Measurements from ENCODE around the gene ADD3. TPM values are rescaled to one million over a fixed set of nuclear protein-coding genes. Genes with fewer than 3 reads are reported as not detected.
"Not testable (repeated sequence)": the region's sequence is repeated elsewhere in the genome, so short reads cannot be mapped to it uniquely, and the experiment has no call there.

Gene ADD3
- total and polyA plus RNA-seq, 2 donors (not counting 3 experiments of a cell fraction or from before 2014, with no cell fraction given), result 14.9 to 55.2 TPM

DNA sequence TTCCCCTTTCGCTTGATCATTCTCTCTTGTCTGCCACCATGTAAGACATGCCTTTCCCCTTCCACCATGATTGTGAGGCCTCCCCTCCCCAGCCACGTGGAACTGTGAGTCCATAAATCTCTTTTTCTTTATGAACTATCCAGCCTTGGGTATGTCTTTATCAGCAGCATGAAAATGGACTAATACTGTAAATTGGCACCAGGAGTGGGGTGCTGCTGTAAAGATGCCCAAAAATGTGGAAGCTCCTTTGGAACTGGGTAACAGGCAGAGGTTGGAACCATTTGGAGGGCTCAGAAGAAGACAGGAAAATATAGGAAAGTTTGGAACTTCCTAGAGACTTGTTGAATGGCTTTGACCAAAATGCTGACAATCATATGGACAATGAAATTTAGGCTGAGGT, 40.4 kb downstream of the ADD3 start:
- H3K9me3 ChIP-seq (replicated peaks; ENCODE audit: control insufficient read depth, insufficient read depth, low read length); POLR2A ChIA-PET; H3K4me1 ChIP-seq (ENCODE audit: control insufficient read depth, extremely low read depth, insufficient read depth, low read length); intact Hi-C loops (cut with micrococcal nuclease); H3K4me3 ChIP-seq (replicated peaks in 1 of 3; ENCODE audit: insufficient read depth in 1 of 3, low read depth in 1 of 3, low read length in 3 of 3); H3K79me2 ChIP-seq (ENCODE audit: control insufficient read depth, insufficient read depth, low read length); BruUV-seq (replicated peaks); H3K27ac ChIP-seq (ENCODE audit: insufficient read depth, low read depth, low read length); DNase-seq (ENCODE audit: low read depth, low spot score); H3K4me2 ChIP-seq (ENCODE audit: insufficient read depth, low read length); H3K9ac ChIP-seq (replicated peaks; ENCODE audit: extremely low read depth, insufficient read depth, low read length); dilution Hi-C loops (cut with MboI; ENCODE audit: extremely low pct_ligation_motif_present, low sequenced_read_pairs); H3K9me1 ChIP-seq (replicated peaks; ENCODE audit: control insufficient read depth, extremely low read depth, insufficient read depth, low read length); H4K20me1 ChIP-seq (replicated peaks; ENCODE audit: control insufficient read depth, extremely low read depth, insufficient read depth, low read length); H3K27me3 ChIP-seq (ENCODE audit: control insufficient read depth in 2 of 2, insufficient read depth in 2 of 2, low read length in 2 of 2); H3K36me3 ChIP-seq (ENCODE audit: control insufficient read depth in 2 of 2, extremely low read depth in 1 of 2, insufficient read depth in 2 of 2, low read length in 2 of 2); H2AFZ ChIP-seq (ENCODE audit: low read depth, low read length); CTCF ChIA-PET; FAIRE-seq: not testable (repeated sequence)

- BruUV-seq (replicated peaks), result no TSS peak
- DNase-seq (ENCODE audit: low read depth, low spot score), result no peak
Observed at GRCh38 chr10:110048781-110049180, 41.0 kb downstream of the ADD3 start.

More at GRCh38 chr10:110048781-110049180, 41.0 kb downstream of the ADD3 start:
- Histone ChIP-seq H3K9me1 (replicated peaks; ENCODE audit: control insufficient read depth, extremely low read depth, insufficient read depth, low read length) (no peaks in the 10 kb centered on the region), H3K27me3 (ENCODE audit: control insufficient read depth in 2 of 2, insufficient read depth in 2 of 2, low read length in 2 of 2) (no peaks in the 10 kb centered on the region), H2AFZ (ENCODE audit: low read depth, low read length) (no peak overlapping the region), H3K9ac (replicated peaks; ENCODE audit: extremely low read depth, insufficient read depth, low read length) (no peak overlapping the region), H3K27ac (ENCODE audit: insufficient read depth, low read depth, low read length) (no peak overlapping the region), H3K4me2 (ENCODE audit: insufficient read depth, low read length) (no peak overlapping the region), H3K36me3 (ENCODE audit: control insufficient read depth in 2 of 2, extremely low read depth in 1 of 2, insufficient read depth in 2 of 2, low read length in 2 of 2) (no peaks in the 10 kb centered on the region), H4K20me1 (replicated peaks; ENCODE audit: control insufficient read depth, extremely low read depth, insufficient read depth, low read length) (no peaks in the 10 kb centered on the region), H3K4me3 (replicated peaks in 1 of 3; ENCODE audit: insufficient read depth in 1 of 3, low read depth in 1 of 3, low read length in 3 of 3) (no peak overlapping the region), H3K4me1 (ENCODE audit: control insufficient read depth, extremely low read depth, insufficient read depth, low read length) (no peaks in the 10 kb centered on the region), H3K79me2 (ENCODE audit: control insufficient read depth, insufficient read depth, low read length) (no peaks in the 10 kb centered on the region), H3K9me3 (replicated peaks; ENCODE audit: control insufficient read depth, insufficient read depth, low read length) (no peaks in the 10 kb centered on the region)
- dilution Hi-C loops (cut with MboI; ENCODE audit: extremely low pct_ligation_motif_present, low sequenced_read_pairs), result no loop called here
- ChIA-PET POLR2A (no interaction called here), CTCF (no interaction called here)
- TF ChIP-seq MYC (IDR thresholded peaks at IDR 0.05; ENCODE audit: low read depth, low read length) (no peak), EZH2 (IDR thresholded peaks at IDR 0.05; ENCODE audit: borderline replicate concordance, low read depth, low read length, severe bottlenecking) (no peak), POLR2AphosphoS5 (IDR thresholded peaks at IDR 0.05; ENCODE audit: insufficient read depth, low read depth, low read length) (no peak), JUN (IDR thresholded peaks at IDR 0.05; ENCODE audit: borderline replicate concordance, insufficient read depth, insufficient read length, low read depth) (no peak), GATA2 (IDR thresholded peaks at IDR 0.05; ENCODE audit: insufficient read depth, insufficient read length, low read depth, low read length) (no peak), MAX (IDR thresholded peaks at IDR 0.05; ENCODE audit: insufficient read depth, insufficient read length) (no peak), POLR2A (IDR thresholded peaks at IDR 0.05; ENCODE audit: low read depth, low read length) (no peak), CTCF (IDR thresholded peaks at IDR 0.05; ENCODE audit: extremely low read depth in 1 of 2, insufficient read depth in 1 of 2, low read depth in 1 of 2, low read length in 2 of 2) (no peak), FOS (IDR thresholded peaks at IDR 0.05; ENCODE audit: borderline replicate concordance, insufficient read depth, low read length) (no peak)
- FAIRE-seq, result no peak
- intact Hi-C loops (cut with micrococcal nuclease), result no loop called here
